NCI-H1436 treated with DMSO at 0.1 percent for 48 hours (cell line): ENCODE measurements around the gene HS6ST1.

ENCODE experiments used
- DNase-seq: peaks from one replicate; lab custom pipeline; 2025; lab: John Stamatoyannopoulos, UW

The HS6ST1 gene, protein sequence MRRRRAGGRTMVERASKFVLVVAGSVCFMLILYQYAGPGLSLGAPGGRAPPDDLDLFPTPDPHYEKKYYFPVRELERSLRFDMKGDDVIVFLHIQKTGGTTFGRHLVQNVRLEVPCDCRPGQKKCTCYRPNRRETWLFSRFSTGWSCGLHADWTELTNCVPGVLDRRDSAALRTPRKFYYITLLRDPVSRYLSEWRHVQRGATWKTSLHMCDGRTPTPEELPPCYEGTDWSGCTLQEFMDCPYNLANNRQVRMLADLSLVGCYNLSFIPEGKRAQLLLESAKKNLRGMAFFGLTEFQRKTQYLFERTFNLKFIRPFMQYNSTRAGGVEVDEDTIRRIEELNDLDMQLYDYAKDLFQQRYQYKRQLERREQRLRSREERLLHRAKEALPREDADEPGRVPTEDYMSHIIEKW

DNA sequence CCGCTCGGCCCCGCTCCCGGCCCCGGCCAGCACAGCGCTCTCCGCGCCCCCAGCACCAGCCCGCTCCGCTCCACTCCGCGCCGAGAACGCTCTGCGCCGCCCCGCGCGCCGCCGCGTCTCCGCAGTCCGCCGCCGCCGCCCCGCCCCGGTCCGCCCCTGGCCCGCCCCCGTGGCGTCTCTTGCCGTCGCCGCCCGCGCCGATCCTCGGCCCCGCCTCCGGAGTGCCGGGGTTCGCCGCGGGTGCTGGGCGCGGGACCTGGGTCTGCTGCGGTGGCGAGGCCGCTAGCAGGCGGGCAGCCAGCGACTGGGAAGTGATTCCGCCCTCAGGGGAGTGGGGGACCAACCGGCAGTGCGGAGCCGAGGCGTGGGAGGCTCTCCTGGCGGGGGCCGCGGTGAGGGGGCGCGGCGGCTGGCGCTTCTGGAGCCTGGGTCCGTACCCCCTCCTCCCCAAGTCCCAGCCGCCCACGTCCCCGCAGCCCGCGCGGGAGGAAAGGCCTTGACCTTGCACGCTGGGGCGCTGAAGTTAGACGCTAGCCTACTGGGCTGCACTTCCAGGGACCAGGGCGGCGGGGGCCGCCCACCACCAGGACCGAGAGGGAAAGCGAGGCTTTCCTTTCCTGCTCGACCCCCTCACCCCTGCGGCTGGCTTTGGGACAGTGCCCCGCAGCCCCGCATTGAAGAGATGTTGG lies at the start of gene HS6ST1:
Gene HS6ST1 (minus strand): TSS at position 93 of the 689 bp plus-strand sequence. CDS start 305 bp downstream, outside the sequence.
- DNase-seq, result no peak

DNA sequence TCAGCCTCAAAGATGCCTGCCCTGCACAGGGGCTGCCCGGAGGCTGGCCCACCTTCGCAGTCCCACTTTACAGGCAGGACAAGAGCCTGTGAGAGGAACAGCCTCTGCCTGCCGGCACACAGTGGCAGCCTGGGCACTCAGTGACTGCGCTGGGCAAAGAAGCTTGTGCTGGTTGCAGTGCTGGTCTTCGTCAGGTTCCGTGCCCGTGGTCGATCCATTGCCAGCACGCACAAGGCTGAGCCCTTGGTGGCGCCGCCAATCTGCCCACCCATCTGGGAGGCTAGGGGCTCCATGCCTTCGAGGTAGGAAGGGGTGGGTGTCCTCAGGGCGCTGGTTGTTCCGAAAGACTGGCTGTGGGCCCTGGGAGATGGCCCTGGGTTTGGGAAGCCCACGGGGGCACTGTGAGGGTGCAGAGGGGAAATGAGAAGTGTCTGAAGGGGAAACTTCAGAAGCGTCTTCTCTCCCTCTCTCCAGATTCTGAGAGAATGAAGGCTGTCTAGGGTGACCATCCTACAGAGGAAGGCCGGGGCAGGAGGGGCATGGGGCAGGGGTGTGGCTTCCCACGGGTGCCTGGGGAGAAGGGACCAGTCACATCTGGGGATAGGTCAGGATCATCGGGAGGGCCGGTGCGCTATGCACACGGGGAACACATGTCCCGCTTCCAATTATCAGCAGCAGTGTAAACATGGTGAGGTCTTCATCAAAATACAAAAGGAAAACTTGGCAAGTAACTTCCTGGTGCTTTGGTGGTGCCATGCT lies 49.1 kb upstream of the HS6ST1 start:
- no peak for DNase-seq

DNA sequence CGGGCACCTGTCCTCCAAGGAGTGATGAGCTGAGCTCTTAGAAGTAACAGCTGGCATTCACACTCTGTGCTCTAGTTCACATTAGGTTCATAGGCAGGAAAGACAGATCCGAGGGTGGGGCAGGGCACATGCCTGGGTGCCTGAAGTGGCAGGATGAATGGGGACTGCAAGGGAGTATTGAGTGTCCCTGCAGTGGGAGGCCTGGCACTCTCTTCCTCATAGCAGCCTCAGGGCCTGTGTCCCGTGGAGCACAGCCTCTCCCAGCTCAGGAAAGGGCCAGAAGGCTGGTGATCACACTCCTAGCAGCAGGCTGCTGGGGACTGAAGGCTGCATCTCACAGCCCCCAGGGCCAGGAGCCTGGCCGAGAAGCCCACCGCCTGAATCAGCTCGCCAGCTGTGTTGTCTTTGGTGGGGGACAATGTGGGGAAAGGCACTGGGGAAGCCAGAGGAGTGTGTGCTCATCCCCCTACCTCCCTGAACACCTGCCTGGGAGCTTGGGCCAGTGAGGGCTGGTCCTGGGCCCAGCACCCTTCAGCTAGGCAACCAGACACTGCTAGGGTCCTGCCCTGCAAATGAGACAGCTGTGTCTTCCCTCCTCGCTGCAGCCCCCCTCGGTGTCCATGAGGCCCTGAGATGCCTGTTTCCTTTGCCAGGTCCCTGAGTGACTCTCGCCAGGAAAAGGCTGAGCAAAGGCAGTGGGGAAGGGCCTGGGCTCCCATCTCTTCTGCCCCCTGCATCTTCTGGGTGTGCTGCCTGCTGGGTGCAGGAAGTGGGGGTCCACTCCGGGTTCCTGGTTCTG lies 48.2 kb upstream of the HS6ST1 start:
- DNase-seq, result no peak

DNA sequence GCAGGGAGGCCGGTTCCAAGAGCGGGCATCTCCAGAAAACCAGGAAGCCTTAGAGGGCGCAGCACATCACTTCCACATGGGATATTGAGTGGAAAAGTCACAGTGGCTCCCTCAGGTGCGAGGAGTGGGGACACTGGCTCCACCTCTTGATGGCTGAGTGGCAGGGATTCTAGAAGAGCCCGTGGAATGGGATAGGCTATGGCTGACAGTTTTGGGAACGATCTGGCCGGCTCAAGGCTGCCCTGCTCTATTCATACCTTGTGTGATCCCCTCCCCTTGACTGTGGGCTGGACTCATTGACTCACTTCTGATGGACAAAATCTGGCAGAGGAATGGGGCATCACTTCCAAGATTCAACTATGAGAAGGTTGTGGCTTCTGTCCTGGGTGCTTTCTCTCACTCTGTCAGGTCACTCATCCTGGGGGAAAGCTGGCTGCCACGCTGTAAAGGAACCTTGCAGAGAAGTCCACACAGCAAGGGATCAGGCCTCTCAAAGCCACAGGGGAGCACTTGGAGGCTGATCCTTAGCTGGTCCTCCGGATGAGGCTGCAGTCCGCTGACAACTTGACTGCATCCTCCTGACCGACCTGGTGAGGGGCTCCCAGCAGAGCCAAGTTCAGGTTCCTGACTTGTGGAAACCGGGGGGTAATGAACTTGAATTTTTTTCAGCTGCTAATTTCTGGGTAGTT lies 46.7 kb upstream of the HS6ST1 start:
- DNase-seq, result no peak

DNA sequence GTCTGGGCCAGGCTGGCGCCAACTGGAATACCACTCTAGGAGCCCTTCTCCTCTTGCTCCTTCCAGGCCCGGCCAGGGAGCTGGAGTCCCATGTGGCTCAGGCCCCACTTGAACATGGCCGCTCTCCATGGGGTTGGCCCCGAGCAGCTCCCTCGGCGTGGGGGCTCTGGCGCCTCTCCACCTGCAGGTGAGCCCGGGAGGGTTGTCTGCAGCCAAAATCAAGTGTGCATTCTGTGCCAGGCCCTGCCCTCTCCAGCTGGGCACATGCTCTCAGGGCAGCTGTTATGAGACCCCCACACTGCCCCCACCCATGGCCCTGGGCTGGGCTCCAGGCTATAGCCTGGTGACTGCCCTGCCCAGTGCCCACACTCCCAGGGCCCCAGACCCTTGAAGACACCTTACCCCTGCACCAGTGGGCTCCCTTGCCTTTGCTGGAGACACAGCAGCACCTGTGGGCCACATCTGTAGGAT lies 45.8 kb upstream of the HS6ST1 start:
- DNase-seq, result no peak

DNA sequence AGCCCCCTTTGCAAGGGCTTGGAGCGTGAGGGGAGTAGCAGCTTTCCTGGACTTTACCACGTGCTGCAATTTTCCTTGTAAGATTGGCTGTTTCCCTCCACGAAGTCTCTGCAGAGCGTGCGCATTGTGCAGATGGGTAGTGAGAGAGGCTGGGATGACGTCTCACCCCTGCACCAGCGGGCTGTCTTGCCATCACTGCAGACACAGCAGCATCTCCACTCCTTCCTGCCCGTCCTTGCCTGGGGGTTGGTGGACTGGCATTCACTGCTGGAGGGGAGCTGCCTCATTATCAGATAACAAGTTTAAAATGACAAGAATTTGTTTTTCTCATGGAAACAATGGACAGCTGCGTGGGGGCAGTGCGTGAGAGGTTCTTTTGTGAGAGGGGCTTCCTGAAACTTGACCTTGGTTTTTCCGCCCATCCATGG lies 45.3 kb upstream of the HS6ST1 start:
- no peak for DNase-seq

DNA sequence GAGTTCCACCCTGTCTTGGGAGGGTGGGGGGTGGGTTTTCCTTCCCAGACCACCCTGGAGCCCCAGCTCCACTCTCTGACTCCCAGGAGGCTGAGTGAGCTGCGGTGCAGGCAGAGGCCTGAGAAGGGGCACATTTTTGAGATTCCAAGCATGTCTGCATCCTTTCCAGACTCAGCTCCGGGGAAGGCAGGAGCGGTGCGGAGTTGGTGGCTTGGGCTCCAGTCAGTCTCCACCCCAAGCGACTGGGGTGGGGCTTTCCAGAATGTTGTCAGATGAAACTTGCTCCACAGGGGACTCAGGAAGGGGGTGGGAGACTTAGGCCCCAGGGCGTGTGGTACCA lies 44.2 kb upstream of the HS6ST1 start:
- no peak for DNase-seq

DNA sequence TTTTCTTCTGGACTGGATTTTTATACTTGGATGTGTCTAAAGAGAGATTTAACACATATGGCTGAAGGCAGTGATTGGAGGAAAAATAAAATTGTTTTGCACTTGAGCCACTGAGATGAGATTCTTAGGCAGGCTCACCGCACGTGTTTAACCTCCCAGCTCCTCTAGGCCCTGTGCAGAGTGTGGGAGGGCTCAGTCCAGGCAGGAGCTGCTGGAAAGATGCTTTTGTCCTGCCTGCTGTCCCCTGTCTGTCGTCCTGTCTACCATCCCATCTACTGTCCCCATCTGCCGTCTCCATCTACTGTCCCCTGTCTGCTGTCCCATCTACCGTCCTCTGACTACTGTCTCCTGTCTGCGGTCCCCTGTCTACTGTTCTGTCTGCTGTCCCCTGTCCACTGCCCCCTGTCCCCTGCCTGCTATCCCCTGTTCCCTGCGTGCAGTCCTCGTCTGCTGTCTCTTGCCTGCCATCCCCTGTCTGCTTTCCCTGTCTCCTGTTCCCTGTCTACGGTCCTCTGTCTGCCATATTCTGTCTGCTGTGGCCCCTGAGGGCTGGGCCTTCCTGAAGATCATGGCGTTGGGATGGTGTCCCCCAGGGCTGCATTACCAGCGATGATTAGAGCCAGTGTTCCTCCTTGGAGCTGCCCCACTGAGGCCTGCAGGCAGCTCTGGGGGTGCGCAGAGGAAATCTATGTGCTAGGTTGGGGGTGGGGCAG lies 43.7 kb upstream of the HS6ST1 start:
- no peak for DNase-seq

DNA sequence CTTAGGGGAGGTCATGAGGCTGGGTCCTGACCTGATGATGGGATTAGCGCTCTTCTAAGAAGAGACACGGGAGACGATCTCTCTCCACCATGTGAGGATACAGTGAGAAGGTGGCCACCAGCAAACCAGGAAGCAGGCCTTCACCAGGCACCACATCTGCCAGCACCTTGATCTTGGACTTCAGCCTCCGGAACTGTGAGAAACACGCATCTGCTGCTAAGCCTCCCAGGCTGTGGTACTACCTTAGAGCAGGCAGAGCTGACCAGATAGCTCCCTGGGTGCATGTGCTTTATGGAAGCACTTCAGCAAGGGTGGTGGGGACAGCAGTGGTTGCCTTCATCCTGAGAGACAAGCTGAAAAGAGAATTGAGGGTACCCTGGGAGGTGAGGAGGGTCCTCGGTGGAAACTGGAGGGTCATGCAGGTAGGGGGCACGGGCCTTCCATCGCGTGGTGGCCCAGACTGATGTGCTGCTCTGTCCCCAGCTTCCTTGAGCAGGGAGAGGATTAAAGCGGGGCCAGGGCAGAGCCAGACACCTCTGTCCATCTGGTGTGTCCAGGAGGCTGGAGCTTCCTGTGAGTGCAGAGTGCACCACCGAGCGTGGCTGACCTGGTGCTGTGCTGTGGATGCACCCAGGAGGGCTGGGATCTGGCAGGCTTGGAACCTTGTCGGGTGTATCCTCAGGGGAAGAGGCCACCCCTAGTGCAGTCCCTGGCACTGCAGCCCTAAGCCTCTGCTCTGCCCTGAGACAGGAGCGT lies 42.9 kb upstream of the HS6ST1 start:
- DNase-seq, result no peak

DNA sequence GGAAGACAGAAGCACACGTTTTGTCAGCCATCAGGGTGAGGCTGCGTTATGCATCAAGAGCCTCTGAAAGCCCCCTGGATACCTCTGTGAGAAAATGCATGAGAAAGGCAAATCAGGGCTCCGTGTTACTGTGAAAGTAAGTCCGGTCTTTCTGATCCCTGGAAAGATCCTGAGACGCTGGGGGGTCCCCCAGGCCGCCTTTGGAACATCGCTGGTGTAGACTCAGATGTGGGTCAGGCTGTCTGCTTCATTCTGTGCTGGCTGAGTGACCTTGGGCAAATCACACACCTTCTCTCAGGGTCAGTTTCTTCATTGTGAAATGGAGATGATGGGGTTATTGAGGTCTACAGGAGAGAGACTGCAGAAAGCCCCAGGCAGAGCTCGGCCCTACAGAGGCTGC lies 42.0 kb upstream of the HS6ST1 start:
- no peak for DNase-seq

DNA sequence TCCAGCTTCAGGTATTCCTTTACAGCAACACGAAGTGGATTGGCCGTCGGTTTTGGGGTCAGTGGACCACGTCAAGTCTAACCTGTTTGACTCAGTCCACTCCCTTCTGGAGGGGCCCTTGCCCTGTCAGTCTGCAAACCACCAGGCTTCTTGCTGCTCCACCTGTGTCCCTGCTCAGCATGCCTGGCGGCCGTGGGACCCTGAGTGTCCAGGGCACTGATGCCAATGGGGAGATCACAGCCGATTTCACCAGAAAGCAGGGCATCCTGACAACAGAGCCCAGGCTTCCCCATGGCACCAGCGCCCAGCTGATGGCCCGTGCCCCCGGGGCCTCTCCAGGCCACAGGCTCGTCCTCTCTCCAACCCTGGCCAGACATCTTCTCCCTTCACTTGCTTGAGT lies 41.2 kb upstream of the HS6ST1 start:
- DNase-seq, result no peak

DNA sequence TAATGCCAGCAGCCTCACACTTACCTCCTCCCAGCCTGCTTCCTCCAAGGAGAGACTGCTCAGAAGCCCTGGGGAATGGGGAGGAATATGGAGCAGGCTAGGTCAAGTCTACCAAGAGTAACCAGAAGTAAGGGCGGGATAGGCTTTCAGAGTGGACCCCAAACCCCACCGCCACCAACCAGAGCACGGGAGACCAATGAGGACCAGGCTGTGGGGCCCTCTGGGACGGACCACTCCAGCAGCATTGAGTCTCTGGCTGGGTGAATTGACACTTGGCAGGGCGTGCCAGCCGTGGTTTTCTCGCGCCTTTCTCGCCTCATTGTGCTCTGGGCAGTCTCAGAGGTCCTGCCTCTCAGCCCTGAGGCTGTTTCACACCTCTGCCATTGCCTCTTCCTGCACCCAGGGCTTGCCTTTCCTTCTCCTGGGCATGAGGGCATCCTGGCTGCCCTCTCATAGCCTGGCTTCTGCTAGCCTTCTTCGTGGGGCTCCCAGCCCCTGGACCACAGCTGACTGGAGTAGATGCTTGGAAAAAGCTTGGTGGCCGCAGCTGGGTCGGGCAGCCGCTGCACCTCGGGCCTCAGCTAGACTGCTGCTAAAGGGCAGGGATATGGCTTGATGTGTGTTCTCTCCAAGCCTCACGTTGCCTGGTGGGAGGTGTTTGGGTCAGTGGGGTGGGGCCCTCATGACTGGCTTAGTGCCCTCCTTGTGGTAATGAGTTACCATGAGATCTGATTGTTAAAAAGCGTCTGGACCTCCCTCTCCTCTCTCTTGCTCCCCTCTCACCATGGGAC lies 40.5 kb upstream of the HS6ST1 start:
- DNase-seq, result no peak

DNA sequence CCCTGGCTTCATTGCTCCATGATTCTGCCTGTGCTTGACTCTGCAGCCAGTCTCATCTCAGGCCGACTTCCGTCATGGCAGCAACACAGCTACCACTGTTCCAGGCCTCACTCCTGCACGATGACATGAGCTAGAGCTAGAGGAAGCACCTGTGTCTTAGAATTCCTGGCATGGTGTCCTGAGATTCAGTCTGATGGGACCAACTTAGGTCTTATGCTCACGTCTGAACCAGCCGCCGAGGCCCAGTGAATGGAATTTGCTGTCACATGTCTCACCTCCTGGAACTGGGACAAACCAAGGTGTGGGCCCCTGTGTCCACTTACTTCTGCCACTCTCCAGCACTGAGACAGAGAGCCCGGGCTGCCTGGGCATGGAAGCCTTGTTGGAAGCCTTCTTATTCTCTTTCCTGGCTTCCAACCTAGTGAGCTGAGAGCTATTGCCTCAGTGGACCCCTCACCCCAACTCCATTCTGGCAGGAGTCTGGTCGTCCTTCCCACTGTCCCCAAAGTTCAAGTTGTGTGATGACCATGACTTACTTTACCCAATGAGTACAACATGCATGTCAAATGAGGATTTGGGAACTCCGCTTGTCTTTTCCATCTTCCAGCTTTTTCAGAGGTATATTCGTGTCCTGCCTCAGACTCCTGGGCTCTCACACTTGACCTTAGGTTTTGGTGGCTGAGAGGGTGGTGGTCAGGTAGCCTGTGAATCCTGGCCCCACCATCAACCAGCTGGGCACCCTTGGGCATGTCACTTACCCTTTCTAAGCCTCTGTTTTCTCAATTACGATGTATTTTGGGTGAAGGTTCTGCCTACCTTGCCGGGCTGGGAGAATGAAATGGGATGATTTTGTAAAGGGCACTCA lies 39.1 kb upstream of the HS6ST1 start:
- DNase-seq, result no peak

DNA sequence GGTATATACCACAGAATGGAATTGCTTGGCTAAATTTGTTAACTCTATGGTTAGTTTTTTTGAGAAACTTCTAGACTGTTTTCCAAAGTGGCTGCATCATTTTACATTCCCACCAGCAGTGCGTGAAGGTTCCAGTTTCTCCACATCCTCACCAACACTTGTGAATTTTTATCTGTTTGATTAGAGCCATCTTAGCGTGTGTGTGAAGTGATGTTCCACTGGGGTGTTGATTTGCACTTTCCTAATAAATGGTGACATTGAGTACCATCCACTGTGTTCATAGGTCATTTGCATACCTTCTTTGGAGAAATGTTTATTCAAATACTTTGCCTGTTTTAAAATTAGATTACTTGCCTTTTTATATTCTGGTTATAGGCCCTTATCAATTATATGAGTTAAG lies 37.5 kb upstream of the HS6ST1 start:
- no peak for DNase-seq

DNA sequence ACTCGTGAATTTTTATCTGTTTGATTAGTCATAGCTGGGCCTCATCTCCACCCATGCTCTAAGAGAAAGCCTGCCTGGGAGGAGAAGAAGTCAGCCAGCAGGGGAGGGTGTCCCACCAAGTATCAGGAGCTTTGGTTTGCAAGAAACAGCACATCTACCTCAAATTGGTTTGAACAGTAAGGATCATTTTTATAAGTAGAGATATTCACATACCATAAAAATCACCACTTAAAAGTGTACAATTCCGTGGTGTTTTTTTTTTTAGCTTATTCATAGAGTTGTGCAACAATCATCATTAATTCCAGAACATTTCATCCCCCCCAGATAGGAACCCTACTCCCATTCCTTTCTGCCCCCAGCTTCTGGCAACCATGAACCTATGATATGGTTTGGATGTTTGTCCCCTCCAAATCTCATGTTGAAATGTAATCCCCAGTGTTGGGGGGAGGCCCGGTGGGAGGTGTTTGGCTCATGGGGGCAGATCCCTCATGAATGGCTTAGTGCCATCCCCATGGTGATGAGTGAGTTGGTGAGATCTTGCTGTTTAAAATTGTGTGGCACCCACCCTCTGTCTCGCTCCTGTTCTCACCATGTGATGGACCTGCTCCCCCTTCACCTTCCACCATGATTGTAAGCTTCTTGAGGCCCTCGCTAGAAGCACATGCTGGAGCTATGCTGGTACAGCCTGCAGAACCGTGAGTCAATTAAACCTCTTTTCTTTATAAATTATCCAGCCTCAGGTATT lies 36.2 kb upstream of the HS6ST1 start:
- no peak for DNase-seq

DNA sequence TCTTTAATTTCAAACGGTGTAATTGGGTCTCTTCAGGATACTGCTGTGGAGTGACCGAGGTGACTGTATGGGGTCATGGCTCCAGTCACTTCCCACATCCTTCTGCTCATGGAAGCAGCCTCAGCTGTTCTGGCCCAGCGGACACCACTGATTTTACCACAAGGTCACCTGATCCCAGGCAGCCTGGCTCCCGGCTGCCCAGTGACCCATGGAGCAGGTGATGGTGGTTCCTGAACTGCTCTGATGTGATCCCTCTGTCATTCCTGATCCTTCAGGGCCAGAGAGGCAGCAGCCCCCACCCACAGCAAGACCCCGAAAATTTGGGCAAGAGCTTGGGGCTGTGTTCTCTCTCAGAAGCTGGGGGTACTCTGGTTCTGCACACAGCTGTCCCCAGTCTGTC lies 35.5 kb upstream of the HS6ST1 start:
- DNase-seq, result no peak

DNA sequence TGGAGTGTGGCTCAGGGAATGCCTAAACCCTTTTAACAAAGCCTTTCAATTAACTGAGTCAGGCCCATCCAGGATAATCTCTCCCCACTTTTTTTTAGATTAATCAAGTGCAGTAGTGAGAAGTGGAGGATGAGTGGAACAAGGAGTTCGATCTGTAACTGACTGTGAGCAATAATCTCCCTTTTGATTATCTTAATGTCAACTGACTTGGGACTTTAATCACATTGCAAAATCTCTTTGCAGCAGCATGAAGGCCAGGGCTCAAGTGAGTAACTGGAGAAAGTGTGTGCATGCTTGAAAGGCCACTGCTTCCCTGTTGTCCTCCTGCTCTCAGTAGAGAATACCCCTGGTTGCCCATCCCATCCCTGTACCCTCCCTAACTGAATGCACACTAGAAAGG lies 32.1 kb upstream of the HS6ST1 start:
- no peak for DNase-seq
